Measurements from ENCODE around the gene HOXA7. TPM values are rescaled to one million over a fixed set of nuclear protein-coding genes. Genes with fewer than 3 reads are reported as not detected.

The HOXA7 gene
- total RNA-seq, 1 donor from 2014 or later = 6.3 TPM

DNA sequence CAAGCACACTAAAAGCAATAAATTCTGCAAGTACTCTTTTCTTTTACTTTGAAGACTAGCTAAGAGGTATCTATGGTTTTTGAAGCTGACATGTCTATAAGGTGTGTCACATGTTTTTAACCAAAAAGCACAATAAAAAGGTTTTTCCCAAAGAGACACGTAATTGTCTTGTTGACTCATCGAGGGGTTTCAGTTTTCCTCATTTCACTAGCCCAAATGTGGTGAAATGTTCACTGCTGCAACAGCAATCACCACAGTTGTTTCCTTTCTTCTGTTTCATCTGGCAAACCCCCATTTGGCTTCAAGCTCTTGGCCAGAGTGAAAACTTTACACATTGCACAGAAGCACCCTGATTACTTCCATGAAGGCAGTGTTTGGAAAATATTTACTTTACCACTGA is 22.1 kb downstream of the HOXA7 start:
- DNase-seq (ENCODE audit: low spot score) = no peak

DNA sequence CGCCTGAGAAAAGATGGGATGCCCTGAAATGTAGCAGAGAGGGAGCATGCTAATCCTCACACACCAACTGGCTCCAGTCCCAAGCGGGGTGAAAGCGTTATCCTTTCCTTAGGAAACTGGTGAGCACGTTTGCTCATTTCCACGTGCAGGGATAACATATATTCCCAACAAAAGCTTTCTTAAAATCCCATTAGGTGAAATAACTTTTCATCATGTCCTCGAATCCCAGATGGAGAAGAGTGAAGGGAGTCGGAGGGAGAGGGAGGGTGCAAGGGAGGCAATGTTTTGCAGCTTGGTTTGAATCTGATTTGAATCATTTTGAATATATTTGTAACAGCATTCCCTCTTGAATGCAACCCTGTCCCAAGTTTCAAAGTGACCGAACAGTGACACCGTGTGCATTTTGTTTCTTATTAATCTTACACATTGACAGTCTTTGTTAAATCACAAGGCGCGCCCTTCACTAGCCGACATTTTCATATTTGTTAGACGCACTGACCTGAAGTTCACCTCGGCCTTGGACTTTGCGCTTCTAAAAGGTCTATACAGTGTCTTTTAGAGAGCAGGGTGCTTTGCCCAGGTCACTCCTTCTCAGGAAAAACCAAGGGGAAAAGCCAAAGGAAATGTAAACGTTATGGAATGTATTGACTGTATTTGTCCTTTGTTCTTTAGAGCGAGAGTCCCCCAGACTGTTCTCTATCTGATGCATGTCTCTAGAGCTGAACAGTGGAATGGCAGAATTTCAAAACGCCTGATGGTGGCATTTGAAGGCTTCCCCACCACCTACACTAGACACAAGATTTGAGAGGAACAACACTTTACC is 22.9 kb downstream of the HOXA7 start:
- no peak for DNase-seq (ENCODE audit: low spot score)

DNA sequence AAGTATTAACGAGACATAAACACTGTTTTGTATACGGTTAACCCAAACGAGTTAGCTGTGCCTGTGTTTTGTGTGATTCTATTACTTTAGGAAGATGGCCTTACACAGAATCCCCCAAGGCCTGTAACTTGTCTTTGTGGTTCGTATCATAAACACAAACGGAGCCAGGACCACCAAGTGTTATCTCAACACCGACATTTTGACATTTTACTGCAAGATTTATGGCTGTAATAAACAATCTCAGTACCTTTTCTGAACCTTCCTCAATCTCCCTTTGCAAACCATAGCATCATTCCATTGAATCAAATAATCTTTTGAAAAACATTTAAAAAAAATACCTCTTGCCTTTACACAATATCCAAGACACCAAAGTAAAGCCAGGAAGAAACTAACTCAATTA is 23.5 kb downstream of the HOXA7 start:
- DNase-seq (ENCODE audit: low spot score) = no peak

DNA sequence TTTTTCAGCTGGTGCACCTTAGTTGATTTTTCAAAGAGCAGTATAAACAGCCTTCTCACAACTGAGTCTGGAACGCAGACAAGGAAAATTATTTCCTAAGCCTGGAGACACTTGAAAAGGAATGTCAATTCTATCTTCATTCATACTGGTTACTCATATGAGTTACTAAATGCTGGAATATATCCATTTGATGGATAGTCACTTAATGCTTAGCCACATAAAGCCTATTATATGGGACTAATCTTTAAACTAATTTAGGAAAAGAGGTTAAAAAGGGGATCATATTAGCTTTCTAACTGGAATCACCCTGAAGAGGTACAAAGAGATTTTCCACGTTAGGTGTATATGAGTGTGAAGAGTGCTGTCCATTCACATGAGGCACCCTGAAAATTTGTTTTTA is 24.3 kb downstream of the HOXA7 start:
- no peak for DNase-seq (ENCODE audit: low spot score)

DNA sequence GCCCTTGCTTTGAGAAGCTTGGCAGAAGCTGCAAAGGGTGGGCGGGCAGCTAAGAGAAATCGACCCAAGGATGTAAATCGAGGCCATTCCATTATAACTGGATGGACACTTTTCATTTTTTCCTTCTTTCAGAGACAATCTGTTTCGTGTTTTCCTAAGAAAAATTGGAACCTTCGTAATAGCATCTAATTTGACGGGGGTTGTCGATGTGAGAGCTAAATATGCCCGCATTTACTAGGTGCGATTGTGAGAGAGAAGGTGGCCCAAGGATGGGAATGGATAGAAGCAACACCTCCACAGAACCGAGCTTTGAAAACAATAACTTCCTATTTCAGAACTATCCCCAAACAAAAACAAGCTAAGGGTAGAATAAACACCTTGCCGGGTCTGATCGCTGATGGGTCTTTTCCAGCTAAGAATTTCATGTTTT is 25.1 kb downstream of the HOXA7 start:
- no peak for DNase-seq (ENCODE audit: low spot score)

DNA sequence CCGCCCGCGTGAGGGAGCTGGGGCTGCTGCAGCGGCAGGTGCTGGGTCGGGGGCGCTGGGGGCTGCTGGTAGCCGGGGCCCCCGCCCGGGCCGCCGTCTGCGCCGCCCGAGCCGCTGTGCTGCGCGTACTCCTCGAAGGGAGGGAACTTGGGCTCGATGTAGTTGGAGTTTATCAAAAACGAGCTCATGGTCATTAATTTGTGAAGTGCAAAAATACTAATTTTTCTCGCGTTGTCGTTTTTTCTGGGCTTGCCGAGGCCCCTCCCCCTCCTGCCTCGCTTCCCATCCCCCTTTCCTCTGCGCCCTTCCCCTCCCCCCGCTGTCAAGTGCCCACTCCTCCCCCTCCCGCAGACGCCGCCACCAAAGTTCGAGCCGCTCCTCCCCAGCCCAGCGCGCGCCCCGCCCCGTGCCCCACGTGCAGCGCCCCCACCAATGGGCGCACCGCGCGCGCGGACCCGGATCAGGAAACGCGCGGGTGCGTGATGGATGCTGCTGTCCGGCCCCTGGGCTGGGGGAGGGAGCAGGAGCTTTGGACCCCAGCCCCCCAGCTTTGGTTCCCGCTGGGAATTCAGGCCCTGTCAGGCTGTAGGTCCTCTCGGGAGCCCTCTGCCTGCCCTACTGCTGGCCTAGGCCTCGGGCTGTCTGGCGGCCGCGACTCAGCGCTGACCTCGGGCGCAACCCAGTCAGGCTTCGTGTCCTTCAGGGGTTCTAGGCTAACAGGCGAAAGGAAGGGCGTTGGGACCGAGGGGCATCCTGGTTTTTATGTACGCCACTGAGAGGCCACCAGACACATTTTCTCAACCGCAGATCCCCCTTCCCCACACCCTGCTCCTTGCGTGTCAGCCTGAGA is 25.7 kb downstream of the HOXA7 start, which contains the start of gene HOXA4:
TSS of gene HOXA4 (minus strand) at position 218 of the 850 bp plus-strand sequence. CDS start at position 194, 24 bp downstream.
- peak; percentile 95 for DNase-seq (ENCODE audit: low spot score)

DNA sequence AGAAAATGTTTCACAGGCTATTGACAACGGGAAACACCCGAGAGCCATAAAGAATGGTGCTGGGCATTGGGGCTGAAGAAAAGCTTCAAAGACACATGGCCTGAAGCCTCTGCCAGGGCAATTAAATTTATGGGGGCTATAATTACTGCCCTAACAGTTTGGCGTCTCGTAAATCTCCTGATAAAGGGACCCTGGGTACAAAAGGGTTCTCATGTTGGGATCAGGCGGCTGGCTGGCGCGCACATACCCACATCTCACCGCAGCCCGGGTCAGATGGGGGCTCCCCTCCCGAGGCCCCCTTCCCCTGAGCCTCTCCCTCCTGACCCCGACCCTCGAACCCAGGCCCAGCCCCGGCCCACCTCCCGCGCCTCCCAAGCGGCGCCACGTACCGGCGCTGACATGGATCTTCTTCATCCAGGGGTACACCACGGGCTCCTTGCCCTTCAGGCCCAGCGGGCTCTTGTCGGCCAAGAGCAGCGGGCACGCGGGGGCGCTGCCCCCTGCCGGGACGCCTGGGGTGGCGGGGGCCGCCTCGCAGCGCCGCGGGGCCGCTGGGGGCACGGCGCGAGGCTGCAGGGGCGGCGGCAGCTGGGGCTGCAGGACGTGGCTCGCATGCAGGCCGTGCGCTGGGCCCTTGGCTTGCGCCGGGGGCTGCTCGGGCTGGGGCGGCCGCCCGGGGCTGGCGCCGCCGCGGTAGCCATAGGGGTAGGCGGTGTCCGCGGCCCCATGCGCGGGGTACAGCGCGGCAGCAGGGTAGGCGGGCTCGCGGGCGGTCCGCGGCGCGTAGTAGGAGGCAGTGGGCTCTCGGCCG is 26.5 kb downstream of the HOXA7 start:
- DNase-seq (ENCODE audit: low spot score) = peak; percentile 55

DNA sequence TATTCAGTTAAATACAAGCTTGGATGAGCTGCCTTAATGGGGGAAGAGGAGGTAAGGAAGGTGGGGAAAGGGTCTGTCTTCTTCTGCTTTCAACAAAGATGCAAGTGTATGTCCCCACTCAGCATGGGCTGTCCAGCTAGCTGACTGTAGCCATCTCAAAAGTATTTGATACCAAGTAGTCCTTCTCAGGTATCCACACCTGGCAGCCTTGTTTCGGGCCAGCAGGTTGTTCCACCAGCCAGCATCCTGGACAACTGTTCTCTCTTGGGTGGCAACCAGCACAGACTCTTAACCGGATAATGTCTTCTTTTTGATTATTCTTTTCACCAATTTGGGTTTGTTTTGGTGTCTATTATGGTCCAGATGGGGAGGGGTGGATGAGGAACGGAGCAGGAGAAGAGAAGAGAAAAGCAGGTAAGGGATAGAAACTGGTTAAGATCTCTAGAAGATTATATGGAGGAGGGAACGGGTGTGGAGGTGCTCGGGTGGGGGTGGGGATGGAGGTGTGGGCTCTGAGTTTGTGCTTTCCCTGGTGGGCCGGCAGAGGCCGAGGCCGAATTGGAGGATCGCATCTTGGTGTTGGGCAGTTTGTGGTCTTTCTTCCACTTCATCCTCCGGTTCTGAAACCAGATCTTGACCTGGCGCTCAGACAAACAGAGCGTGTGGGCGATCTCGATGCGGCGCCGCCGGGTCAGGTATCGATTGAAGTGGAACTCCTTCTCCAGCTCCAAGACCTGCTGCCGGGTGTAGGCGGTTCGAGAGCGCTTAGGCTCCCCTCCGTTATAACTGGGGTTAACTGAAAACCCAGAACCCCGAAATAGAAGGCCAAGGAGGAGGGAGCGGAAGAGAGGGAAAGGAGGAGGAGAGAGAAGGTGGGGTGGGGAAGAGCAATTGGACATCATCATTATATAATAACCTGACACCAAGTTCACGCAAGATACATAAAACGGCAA is 27.4 kb downstream of the HOXA7 start:
- DNase-seq (ENCODE audit: low spot score) = peak; percentile 42

DNA sequence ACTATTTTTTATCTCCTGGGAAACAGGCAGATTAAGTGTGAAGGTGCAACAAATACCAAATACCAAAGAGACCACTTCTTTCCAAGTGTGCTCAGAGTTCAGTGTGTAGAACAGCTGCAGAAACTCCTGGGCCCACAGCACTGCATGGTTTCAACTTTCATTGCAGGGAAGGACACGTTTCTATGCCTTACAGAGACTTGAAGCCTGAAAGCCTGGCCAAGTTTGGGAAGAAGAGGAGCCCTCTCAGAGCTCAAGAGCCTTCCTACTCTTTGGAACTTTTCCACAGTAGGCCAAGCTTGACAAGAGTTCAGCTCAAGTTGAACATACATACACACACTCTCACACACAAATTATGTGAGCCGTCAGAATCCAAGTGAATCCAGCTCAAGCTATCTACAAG is 28.4 kb downstream of the HOXA7 start:
- no peak for DNase-seq (ENCODE audit: low spot score)

DNA sequence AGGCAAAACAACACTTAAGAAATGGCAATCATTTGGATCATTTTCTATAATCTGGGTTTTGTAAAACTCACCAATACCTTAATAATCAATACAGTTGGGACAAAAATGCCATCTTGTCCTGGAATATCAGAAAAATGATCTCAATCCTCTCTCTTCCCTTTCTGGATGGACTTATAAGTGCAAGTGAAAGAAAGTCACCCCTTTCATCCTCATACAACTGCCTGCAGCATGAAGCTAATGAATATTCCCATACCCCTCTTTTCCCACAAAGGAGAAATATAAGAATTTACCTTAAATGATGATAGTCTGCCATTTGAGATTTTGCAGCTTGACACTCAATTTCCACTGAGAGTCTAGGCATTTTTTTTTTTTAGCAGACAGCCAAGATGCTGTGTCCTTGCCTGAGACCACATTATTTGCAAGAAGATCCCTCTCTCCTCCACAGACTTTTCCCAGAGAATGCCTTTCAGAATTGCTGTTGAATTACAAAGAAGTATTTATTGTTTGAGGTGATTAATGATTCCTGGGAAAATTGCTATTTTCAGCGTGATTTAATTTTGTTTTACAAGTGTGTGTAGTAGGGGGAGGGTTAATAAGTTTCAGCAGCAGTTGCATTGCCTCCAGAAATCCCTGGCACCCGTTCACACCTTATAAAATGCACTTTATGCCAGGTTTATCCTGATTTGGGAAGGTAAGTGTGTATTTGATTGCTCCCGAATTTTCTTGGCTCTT is 29.7 kb downstream of the HOXA7 start:
- DNase-seq (ENCODE audit: low spot score) = no peak

DNA sequence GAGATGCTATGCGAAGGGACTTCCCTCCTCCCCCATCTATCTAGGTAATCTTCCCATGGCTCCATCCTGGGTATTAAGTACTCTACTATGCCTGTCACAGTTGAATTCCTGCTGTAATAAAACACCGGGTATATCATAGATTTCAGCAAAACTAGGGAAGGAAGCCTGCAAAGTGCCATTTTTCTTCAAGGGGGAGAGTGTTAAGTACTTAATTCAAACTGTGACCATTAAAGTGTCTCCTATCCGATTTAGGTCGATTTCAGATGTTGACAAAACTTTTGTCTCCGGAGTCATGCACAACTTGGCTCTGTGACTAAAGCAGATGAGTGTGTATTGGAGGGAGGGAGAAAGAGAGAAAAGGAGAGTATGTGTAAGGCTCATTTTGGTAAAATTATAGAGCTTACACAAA is 30.5 kb downstream of the HOXA7 start:
- no peak for DNase-seq (ENCODE audit: low spot score)

DNA sequence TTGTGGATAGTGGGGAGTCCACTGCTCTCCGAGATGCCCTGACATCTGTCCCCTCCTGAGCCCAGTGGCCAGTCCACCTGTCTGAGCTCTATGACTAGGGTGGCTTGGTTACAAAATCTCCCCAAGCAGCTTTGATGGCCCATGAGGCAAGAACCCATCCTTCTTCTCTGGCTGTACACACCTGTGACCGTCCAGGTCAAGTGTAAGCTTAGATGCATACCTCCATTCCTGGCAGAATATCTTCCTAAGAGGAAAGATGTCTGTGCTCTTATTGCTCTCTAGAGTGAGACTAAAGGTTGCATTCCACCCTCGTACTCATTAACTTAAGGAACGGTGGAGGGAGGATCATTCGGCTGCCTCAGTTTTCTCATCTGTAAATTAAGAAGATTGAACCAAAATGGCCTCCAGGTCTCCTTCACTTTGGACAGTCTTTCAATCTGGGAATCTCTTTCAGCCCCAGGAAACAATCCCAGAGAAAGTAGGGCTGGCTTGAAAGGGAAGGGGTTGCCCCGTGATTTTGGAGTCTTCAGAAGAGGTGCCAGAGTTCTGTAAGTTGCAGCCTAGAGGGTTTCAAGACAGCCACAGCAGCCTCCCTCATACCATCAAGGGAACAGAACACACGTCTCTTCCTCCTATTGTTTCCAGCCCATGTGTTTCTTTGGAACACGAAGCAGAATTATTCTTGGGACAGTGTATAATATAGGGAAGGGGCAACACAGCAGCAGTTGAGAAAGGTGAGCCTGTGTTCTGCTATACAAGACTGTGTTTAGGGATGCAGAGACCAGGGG is 31.4 kb downstream of the HOXA7 start:
- no peak for DNase-seq (ENCODE audit: low spot score)

DNA sequence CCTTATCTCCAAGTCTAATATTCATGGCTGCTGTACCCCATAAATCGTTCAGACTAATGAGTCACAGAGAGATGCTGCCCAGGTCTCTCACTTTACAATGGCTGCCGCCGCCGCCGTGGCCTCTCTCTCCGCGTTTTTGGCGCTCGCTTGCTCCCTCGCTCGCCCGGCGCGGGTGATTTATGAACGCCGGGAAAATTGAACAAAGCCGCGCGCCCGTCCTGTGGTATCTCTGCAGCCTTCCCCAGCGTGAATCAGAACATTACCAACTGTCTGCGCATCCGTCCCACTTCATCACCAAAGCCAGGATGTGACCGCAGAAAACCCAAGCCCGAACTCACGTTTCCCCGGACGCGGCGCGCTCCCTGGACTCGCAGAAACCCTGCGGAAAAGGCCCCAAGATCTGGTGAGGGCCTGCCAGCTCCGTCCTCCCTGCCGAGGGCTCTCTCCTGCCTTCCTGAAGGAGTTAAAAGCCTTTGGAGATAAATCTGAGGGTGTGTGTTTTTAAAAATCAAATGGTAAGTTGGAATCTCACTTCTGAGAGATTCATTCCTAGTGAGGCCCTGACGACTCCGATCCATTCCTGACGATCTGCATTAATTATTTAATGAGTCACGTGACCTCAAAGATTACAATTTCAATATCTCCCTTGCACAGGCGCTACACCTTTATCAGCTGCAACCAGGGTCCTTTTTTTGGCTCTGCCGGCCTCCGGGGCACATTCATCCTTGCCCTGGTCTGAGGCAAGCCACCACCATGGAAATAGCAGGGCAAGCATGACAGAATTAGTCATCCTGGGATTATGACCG is 32.2 kb downstream of the HOXA7 start:
- no peak for DNase-seq (ENCODE audit: low spot score)

DNA sequence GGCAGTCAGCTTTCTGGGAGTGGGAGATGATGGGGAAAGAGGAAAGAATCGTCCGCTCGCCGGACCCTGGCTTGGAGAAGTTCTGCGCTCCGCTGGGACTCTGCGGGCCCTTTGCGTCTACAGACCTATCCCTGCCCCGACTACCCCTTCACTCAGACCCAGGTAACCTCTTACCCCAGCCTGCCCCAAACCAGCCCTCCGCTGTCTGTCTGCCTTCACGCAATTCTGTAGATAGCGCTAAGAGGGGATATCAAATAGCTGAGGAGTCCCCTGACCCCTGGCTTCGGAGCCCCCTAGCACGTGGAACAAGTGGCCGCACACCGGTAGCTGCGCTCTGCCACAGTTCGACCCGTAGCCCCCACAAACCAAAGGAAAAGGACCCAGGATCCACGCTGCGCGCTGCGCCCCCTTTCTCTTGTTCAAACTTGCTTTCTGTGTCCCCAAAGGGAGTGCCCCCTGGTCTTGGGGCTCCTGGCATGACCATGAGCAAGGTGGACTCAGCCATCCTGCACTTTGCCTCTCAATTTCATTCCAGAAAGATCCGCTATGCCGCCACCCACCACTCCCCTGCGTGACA is 32.9 kb downstream of the HOXA7 start:
- no peak for DNase-seq (ENCODE audit: low spot score)

DNA sequence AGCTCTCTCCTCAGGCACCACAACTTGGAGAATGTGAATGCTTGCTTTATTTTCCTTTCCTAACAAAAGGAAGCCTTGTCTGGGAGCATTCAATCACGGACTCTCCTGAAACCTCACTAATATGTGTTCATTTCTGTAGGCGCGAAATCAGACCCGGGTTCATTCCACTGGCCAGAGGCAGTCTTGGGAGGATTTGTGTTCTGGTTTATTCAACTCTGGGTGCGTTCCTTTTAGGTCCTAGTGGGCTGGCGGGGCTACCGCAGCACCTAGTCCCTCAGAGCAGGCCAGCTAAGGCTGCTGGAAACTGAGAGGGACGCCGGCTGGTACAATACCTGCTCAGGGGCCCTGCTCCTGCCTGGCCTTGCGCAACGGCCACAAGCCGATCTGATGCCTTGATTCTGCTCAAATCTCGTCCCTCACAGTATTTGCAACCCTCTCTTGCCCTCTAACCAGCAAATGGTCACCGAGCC is 33.4 kb downstream of the HOXA7 start:
- DNase-seq (ENCODE audit: low spot score) = no peak

DNA sequence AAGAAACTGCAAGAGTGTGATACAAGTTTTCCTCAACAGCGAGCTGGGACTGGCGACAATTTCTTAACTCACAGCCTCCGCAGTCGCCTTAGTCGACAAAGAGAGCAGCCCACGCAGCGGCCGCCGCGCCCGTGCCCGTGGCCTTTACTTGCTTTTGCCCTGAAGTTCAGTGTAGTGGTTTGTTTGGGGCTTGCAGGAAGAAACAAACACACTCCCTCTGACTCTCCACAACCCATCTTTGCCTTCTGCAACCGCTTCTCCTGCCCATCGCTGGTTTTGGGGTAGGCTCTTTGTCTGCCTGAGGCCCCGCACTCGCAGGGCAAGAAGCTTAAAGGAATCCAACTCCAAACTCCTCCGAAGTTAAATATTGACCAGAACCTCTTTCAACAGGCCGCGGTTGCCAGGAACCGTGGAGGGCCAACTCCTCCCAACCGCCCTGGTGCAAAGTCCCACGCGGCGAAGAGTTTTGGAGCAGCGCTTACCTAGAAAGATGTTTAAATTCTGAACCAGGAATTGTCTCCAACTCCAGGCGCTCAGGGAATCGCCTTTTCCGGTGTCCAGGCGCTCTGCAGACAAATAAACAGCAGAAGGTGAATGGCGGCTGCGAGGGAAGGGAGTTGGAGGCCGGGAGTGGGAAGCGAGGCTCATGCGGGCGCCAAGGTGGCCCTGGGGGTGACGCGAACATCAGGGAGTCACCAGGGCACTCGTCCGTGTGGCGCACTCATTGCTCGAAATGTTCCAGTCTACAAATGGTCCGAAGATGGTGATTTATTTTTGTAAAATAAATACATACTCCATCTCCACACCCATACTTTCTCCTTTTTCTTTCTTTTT is 34.2 kb downstream of the HOXA7 start:
- no peak for DNase-seq (ENCODE audit: low spot score)

DNA sequence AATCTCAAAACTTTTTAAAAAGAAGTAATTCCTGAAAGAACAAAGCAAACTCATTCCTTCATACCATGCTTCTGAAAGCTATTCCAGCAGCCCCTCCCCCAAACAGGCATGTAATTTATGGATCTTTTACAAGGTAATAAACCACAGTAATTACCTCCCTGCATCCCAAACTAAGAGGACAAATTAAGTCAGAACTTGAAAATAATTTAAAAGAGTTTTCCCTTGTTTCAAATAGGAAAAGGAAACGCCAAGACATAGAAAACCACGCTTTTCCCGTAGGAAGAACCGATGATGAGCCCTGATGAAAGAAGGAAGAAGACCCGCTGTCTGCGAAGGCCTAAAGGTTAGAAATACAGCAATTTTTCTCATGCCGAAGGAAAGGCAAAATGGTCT is 34.8 kb downstream of the HOXA7 start:
- DNase-seq (ENCODE audit: low spot score) = no peak
